GM12875 (cell line): ENCODE data around the gene DAPK1.

Experiments
- H3K4me3 ChIP-seq: one replicate; pipeline ENCODE4 v1.5.1; 2011; ENCODE audit warnings: low read depth, low read length, control low read depth
- TF ChIP-seq, protein P1 (sequence below): IDR thresholded peaks from 2 replicates; pipeline ENCODE4 v1.5.1; 2011; ENCODE audit warnings: low read depth, mild to moderate bottlenecking, control low read depth, inconsistent platforms, low read length, moderate library complexity, borderline replicate concordance; ENCODE audit not compliant: insufficient read depth

Gene DAPK1

DNA sequence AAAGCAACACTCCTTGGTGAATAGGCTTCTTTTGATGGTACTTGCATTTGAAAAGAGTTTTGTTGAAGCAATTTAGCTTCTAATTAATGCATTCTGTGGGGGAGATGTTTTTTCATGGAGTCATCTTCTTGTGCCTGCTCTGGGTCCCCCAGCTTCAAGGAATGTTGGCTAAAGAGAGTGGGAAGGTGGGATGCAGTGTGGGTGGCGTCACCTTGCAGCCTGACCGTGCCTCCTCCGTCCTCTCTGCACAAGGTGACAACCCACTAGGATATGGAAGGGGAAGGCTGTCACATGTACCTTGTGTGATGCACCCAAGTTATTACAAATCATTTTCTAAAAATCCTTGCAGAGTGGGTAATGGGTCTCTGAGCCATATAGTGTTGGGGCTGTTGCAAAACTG, 70.7 kb downstream of the DAPK1 start:
- H3K4me3 ChIP-seq = no peak overlapping the region
- TF ChIP-seq, protein P1, sequence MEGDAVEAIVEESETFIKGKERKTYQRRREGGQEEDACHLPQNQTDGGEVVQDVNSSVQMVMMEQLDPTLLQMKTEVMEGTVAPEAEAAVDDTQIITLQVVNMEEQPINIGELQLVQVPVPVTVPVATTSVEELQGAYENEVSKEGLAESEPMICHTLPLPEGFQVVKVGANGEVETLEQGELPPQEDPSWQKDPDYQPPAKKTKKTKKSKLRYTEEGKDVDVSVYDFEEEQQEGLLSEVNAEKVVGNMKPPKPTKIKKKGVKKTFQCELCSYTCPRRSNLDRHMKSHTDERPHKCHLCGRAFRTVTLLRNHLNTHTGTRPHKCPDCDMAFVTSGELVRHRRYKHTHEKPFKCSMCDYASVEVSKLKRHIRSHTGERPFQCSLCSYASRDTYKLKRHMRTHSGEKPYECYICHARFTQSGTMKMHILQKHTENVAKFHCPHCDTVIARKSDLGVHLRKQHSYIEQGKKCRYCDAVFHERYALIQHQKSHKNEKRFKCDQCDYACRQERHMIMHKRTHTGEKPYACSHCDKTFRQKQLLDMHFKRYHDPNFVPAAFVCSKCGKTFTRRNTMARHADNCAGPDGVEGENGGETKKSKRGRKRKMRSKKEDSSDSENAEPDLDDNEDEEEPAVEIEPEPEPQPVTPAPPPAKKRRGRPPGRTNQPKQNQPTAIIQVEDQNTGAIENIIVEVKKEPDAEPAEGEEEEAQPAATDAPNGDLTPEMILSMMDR = no peak

DNA sequence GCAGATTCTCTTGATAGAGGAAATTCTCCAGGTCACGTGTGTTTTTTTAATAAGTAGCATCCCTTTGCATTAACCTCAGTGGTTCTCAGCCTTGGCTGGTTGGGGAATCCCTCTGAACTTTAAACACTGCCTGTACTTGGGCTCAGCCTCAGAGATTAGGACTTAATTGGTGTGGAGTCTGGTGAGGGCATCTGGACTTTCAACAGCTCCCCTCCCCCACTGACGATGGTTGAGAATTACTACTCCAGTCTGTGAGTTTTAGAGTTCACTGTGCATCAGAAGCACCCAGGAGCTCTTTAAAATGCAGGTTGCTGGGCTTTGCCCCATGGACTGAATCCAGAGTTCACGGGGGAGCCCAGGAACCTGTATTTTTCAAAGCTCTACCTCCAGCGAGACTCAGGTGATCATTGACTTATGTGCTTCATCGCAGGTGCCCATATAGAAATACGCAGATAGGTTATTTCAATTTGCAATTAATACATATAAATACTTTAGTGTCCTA, 71.4 kb downstream of the DAPK1 start:
- TF ChIP-seq, protein P1 = no peak
- no peak overlapping the region for H3K4me3 ChIP-seq

- no peak overlapping the region for H3K4me3 ChIP-seq
- TF ChIP-seq, protein P1 = no peak
These were observed 71.9 kb downstream of the DAPK1 start for GRCh38 chr9:87569518-87569917.

DNA sequence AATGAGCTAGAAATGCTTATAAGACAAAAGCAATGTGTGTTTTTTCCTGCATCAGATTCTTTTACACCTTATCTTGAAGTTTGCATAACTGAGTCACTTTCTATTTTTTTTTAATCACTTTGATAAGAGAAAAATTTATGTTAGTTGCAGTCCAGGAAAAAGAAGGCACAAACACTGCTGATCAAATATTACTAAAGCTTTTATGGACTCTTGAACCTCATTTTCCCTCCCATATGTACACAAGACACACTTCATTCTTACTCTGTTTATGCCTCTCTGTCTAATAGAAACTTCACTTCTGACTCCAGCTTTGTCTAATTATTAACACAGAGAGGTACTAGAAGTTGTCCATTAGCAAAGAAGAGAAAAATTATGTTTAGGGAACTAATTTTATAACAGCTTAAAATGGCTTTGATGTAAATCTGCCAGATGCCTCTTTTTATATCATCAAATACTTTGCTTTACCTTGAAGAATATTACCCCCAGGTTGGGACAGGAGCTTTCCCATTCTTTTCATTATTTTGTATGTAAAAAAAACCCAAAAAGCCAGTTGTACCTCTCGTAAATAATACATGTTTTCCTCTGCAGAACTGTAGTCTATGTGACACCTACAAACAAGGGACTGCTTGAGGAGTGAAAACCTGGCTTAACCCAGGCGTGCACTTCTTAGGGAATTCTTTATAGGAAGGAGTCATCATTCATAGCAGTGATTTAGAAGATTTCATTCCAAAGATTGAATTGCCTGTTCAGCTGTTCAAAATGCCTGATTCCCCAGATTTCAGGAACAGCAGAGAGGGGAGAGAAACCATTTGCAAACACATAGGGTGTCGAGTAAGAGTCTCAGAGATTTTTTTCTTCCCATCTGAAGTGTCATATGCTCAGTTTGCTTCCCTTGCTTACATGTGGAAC, 72.6 kb downstream of the DAPK1 start:
- TF ChIP-seq, protein P1 = no peak
- no peak overlapping the region for H3K4me3 ChIP-seq

DNA sequence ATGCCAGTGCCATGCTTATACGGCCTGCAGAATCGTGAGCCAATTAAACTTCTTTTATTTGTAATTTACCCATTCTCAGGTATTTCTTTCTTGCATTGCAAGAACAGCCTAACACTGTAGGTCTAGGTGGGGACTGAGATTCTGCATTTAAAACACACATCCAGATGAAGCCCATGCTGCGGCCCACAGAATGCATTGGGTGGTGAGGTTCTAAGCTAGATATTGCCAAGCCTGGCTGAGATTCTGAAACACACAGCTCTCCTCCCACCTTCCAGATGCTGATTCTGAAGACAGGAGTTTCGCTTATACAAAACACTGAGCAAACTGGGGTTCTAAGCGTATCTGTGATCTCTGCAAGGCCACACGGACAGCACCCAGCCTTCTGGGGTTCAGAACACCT, 75.1 kb downstream of the DAPK1 start:
- no peak overlapping the region for H3K4me3 ChIP-seq
- TF ChIP-seq, protein P1 = no peak

DNA sequence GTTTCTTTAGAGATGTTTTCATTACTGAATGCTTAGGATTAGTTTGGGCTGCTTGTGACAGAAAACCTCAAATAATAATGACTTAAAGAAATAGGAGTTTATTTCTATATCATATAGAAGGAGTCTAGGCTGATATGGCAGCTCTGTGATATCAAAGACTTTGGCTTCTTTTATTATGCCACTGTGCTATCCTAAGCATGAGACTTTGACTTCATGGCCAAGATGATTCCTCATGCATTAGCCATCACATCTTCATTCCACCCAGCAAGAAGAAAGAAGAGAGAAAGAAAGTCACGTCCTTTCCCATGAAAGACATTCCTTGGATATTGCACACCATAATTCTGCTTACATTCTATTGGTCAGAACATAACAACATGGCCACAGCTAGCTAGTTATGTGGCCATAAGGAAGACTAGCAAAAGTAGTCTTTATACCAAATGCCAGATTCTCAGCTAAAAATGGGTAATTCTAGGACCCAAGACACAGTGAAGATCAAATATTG, 76.2 kb downstream of the DAPK1 start:
- TF ChIP-seq, protein P1 = no peak
- no peak overlapping the region for H3K4me3 ChIP-seq

DNA sequence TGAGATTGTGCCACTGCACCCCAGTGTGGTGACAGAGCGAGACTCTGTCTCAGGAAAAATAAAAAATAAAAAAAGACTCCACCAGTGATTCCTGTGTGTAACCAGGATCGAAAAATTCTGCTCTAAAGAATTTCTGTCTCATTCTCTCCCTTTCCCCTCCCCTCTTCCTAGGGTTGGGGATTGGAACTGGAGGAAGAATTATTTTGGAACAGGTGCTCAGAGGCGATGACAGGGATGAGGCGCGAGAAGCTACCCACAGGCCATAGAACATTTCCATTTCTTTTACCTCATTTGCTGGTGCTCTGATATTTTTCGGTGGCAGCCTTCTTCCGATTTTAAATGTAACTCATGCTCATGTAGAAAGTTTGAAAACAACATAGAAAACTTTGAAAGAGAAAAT, 80.1 kb downstream of the DAPK1 start:
- TF ChIP-seq, protein P1 = no peak
- no peak overlapping the region for H3K4me3 ChIP-seq
